CD8-positive, alpha-beta memory T cell (primary cell): ENCODE results near the gene PPP1R12B. TPM values are rescaled to one million over a fixed set of nuclear protein-coding genes. Genes with fewer than 3 reads are reported as not detected.
A peak's percentile ranks its signal among the peaks of the same experiment; 100 is the strongest.

Experiments
- CTCF ChIA-PET: fragments of 350-600 bp; sonication (Branson Sonifier 250); formaldehyde crosslinking; loops from one replicate; lab custom pipeline; 2021; ENCODE audit warnings: antibody characterized with exemption; lab: Charles Lee
- POLR2A ChIA-PET: fragments of 350-600 bp; sonication (Branson Sonifier 250); formaldehyde crosslinking; loops from one replicate; lab custom pipeline; 2021; ENCODE audit warnings: antibody characterized with exemption; lab: Charles Lee
- DNase-seq, 5 donors: peaks; one replicate each; pipeline versions ENCODE4 v3.0.0 to v3.0.0-alpha.2; 2020 to 2022; ENCODE audit warnings: mixed read lengths in 1 of 5
- H3K27ac ChIP-seq: one replicate; pipeline ENCODE4 v1.7.0; 2013; ENCODE audit warnings: low read depth, mild to moderate bottlenecking, low read length, moderate library complexity
- H3K27me3 ChIP-seq: 2 replicates; pipeline ENCODE4 v1.7.0; 2013; ENCODE audit warnings: low read length, mild to moderate bottlenecking; ENCODE audit not compliant: insufficient read depth, poor library complexity, severe bottlenecking
- H3K36me3 ChIP-seq: 2 replicates; pipeline ENCODE4 v1.7.0; 2013; ENCODE audit warnings: mild to moderate bottlenecking, low read length, moderate library complexity; ENCODE audit not compliant: insufficient read depth
- H3K4me1 ChIP-seq: 2 replicates; pipeline ENCODE4 v1.7.0; 2013; ENCODE audit warnings: mild to moderate bottlenecking, low read length, moderate library complexity; ENCODE audit not compliant: insufficient read depth
- H3K4me3 ChIP-seq: 2 replicates; pipeline ENCODE4 v1.7.0; 2013; ENCODE audit warnings: mild to moderate bottlenecking, low read length
- H3K9me3 ChIP-seq: 2 replicates; pipeline ENCODE4 v1.7.0; 2013; ENCODE audit warnings: mild to moderate bottlenecking, low read length
- H3K27ac Mint-ChIP-seq, 8 donors: one replicate each; pipeline ENCODE4 v1.8.0; 2020 to 2021; ENCODE audit warnings: mixed read lengths in 8 of 8, mild to moderate bottlenecking in 6 of 8, inconsistent platforms in 3 of 8, moderate library complexity in 3 of 8
- H3K27me3 Mint-ChIP-seq, 2 donors: one replicate each; pipeline ENCODE4 v1.8.0; 2020 to 2021; ENCODE audit warnings: mixed read lengths in 2 of 2, mild to moderate bottlenecking in 1 of 2, moderate library complexity in 1 of 2
- H3K36me3 Mint-ChIP-seq, 3 donors: one replicate each; pipeline ENCODE4 v1.8.0; 2020 to 2021; ENCODE audit warnings: mixed read lengths in 3 of 3, inconsistent platforms in 1 of 3, mild to moderate bottlenecking in 1 of 3
- H3K4me1 Mint-ChIP-seq, 3 donors: one replicate each; pipeline ENCODE4 v1.8.0; 2020 to 2021; ENCODE audit warnings: mixed read lengths in 3 of 3, inconsistent platforms in 1 of 3, mild to moderate bottlenecking in 1 of 3
- H3K4me3 Mint-ChIP-seq, 7 donors: one replicate each; pipeline ENCODE4 v1.8.0; 2020 to 2021; ENCODE audit warnings: mixed read lengths in 7 of 7, mild to moderate bottlenecking in 6 of 7, moderate library complexity in 4 of 7, inconsistent platforms in 2 of 7
- H3K9me3 Mint-ChIP-seq, 5 donors: one replicate each; pipeline ENCODE4 v1.8.0; 2020 to 2022; ENCODE audit warnings: mixed read lengths in 5 of 5, mild to moderate bottlenecking in 3 of 5, moderate library complexity in 2 of 5, inconsistent platforms in 1 of 5
- polyA plus RNA-seq: library from polyadenylated mRNA; unstranded; fragments of 300-500 nt; fragmentation: Illumina TruSeq; gene quantifications from one replicate; pipeline ENCODE4 v1.2.3, GENCODE V29; 2021
- total RNA-seq, 2 experiments: library from RNA; stranded (reverse); gene quantifications; one replicate each; pipeline ENCODE4 v1.2.3, GENCODE V29; 2021

The PPP1R12B gene
- total and polyA plus RNA-seq, 3 experiments from 2014 or later, result 11.7 to 13.1 (median 11.9) TPM

DNA sequence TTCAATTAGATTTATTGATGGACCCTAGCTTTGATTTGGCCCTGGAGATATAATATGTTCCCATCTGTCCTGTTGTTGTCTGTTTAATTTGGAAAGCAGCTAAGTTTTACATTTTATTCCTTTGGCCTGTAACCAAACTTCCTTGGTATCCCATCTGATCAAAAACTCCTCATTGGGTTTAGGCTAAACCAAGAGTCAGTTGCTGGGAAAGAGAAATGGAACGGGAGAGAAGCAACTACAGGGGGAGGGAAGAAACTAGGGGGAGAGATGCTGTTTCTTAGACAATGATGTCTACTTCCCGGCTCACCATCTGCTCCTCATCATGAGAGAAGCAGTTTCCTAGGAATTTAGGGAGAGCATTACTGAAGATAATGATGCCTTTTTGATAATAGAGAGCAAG lies 219.9 kb downstream of the PPP1R12B start:
- H3K4me3 Mint-ChIP-seq, result no peak overlapping the region
- Histone ChIP-seq H3K27me3 (no peaks in the 10 kb centered on the region), H3K36me3 (no peaks in the 10 kb centered on the region), H3K4me3 (no peak overlapping the region), H3K4me1 (no peaks in the 10 kb centered on the region), H3K9me3 (no peaks in the 10 kb centered on the region), H3K27ac (no peak overlapping the region)
- no peaks in the 10 kb centered on the region for H3K27me3 Mint-ChIP-seq
- CTCF ChIA-PET, result no interaction called here
- no peaks in the 10 kb centered on the region for H3K9me3 Mint-ChIP-seq
- peaks cover 6 to 59% (median 27%) of the 10 kb centered on the region in 3 donors for H3K36me3 Mint-ChIP-seq
- POLR2A ChIA-PET, result interaction anchor here (0.6 kb wide), 1 partner anchor 71 kb away, joined by 3 read pairs; no protein-coding TSS in a partner anchor
- no peak overlapping the region for H3K27ac Mint-ChIP-seq
- peaks cover 5 to 14% (median 9%) of the 10 kb centered on the region in 3 donors for H3K4me1 Mint-ChIP-seq
- no peak for DNase-seq

DNA sequence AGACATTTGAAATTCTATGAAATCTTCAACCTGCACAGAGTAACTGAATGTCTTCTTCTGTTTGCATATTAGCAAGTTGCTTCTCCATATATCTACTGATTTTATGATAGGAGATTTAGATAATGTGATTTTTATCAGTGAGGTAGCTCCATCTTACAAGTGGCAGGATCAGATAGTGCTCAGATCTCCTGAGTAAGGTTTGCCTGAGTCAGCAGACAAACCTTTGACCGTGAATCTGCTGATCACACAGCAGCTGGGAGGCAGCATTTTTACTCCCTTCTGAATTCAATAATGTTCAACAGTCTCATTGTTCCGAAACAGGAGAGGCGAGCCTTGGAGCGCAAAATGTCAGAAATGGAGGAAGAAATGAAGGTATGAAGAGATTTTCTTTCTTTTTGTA lies 220.3 kb downstream of the PPP1R12B start:
- ChIA-PET CTCF (no interaction called here), POLR2A (interaction anchor here (0.6 kb wide), 1 partner anchor 71 kb away, joined by 3 read pairs; no protein-coding TSS in a partner anchor)
- Histone ChIP-seq H3K27ac (no peak overlapping the region), H3K9me3 (no peaks in the 10 kb centered on the region), H3K36me3 (no peaks in the 10 kb centered on the region), H3K4me1 (no peaks in the 10 kb centered on the region), H3K4me3 (no peak overlapping the region), H3K27me3 (no peaks in the 10 kb centered on the region)
- no peaks in the 10 kb centered on the region for H3K9me3 Mint-ChIP-seq
- peak overlapping the region in 1 of 8 donors; percentile 57 for H3K27ac Mint-ChIP-seq
- DNase-seq, result no peak
- H3K4me3 Mint-ChIP-seq, result no peak overlapping the region
- no peaks in the 10 kb centered on the region for H3K27me3 Mint-ChIP-seq
- H3K36me3 Mint-ChIP-seq, result peaks cover 10 to 63% (median 27%) of the 10 kb centered on the region in 3 donors
- peaks cover 5 to 14% (median 9%) of the 10 kb centered on the region in 3 donors for H3K4me1 Mint-ChIP-seq

GRCh38 chr1:202569393-202570322 lies 221.2 kb downstream of the PPP1R12B start:
- ChIA-PET CTCF (no interaction called here), POLR2A (interaction anchor here (0.7 kb wide), 1 partner anchor 1219 kb away, joined by 3 read pairs; no protein-coding TSS in a partner anchor)
- no peak overlapping the region for H3K4me3 ChIP-seq
- Mint-ChIP-seq H3K4me1 (peaks cover 5 to 10% (median 9%) of the 10 kb centered on the region in 3 donors), H3K9me3 (no peaks in the 10 kb centered on the region), H3K27ac (no peak overlapping the region), H3K36me3 (peaks cover 10 to 60% (median 25%) of the 10 kb centered on the region in 3 donors), H3K27me3 (no peaks in the 10 kb centered on the region), H3K4me3 (no peak overlapping the region)
- no peaks in the 10 kb centered on the region for H3K4me1 ChIP-seq
- DNase-seq, result no peak
- no peaks in the 10 kb centered on the region for H3K9me3 ChIP-seq
- H3K27me3 ChIP-seq, result no peaks in the 10 kb centered on the region
- H3K27ac ChIP-seq, result no peak overlapping the region
- no peaks in the 10 kb centered on the region for H3K36me3 ChIP-seq

- Mint-ChIP-seq H3K36me3 (peaks cover 10 to 59% (median 32%) of the 10 kb centered on the region in 3 donors), H3K9me3 (no peaks in the 10 kb centered on the region), H3K4me1 (no peaks in the 10 kb centered on the region), H3K4me3 (no peak overlapping the region), H3K27me3 (no peaks in the 10 kb centered on the region), H3K27ac (peak overlapping the region in 1 of 8 donors; percentile 49)
- ChIA-PET POLR2A (no interaction called here), CTCF (interaction anchor here (1.1 to 1.2 kb wide), 3 partner anchors 10 to 107 kb away, joined by 3 to 5 read pairs (median 4); no protein-coding TSS in a partner anchor)
- Histone ChIP-seq H3K9me3 (no peaks in the 10 kb centered on the region), H3K4me1 (no peaks in the 10 kb centered on the region), H3K27ac (no peak overlapping the region), H3K27me3 (no peaks in the 10 kb centered on the region), H3K4me3 (no peak overlapping the region), H3K36me3 (no peaks in the 10 kb centered on the region)
- DNase-seq, result no peak
Measured at GRCh38 chr1:202571719-202572339, 223.3 kb downstream of the PPP1R12B start.

DNA sequence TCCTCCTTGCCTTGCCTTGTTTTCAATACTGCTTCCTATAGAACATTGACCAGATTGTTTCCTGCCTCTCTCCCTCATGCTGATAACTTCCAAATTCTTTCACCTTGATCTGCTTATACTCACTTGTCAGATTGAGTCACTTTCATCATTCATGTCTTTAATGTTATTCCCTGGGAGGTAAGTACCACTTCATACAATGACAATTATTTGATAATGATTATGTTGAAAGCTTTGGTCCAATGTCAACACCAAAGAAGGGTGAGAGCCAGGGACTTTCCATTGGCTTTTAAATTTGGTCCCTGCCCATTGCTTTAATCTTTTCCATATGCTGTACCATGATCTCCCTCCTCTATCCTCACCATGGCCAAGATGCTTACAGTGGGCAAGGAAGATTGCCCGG lies 224.4 kb downstream of the PPP1R12B start:
- no peaks in the 10 kb centered on the region for H3K27me3 Mint-ChIP-seq
- POLR2A ChIA-PET, result no interaction called here
- CTCF ChIA-PET, result interaction anchor here (1.1 to 1.2 kb wide), 2 partner anchors 11 to 108 kb away, joined by 3 to 4 read pairs; no protein-coding TSS in a partner anchor
- Histone ChIP-seq H3K27ac (no peak overlapping the region), H3K9me3 (no peaks in the 10 kb centered on the region), H3K36me3 (no peaks in the 10 kb centered on the region), H3K27me3 (no peaks in the 10 kb centered on the region), H3K4me3 (no peak overlapping the region), H3K4me1 (no peaks in the 10 kb centered on the region)
- H3K9me3 Mint-ChIP-seq, result no peaks in the 10 kb centered on the region
- no peak for DNase-seq
- peaks cover 6 to 51% (median 30%) of the 10 kb centered on the region in 3 donors for H3K36me3 Mint-ChIP-seq
- no peaks in the 10 kb centered on the region for H3K4me1 Mint-ChIP-seq
- H3K4me3 Mint-ChIP-seq, result no peak overlapping the region
- H3K27ac Mint-ChIP-seq, result no peak overlapping the region

DNA sequence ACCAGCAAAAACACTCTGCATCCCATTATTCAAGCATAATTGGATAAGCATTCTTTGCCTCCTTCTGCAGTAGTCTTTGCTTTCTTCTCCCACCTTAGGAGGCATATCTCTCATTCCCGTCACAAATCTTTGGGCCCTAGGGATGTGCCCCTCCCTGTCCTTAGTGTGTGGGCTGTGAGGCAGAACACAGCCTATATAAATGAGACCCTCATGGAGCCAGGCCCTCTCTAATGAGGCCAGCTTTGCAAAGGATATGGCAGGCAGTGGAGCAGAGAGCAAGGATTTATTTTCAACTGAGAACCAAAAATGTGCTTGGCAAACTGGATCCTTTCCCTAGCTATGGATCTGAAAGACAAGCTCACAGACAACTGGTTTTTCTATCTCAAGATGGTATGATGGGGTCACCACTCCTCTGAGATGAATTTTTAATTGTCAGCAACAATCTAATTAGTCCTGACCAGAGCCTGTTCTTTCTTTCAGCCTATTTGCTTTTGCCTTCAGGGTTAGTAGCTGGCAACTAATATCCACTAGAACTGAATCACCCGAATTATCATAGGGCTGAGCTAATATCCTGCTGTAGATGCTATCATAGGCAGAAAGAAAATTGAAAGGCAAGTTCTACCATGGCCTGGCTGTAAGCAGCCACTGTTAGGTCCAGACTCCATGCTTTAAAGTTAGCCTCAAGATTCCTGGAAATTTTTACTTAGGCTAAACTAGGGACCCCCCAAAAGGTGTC lies 227.6 kb downstream of the PPP1R12B start:
- peaks cover 12 to 46% (median 25%) of the 10 kb centered on the region in 3 donors for H3K36me3 Mint-ChIP-seq
- H3K4me1 Mint-ChIP-seq, result no peaks in the 10 kb centered on the region
- no peak overlapping the region for H3K27ac Mint-ChIP-seq
- no peak overlapping the region for H3K4me3 Mint-ChIP-seq
- Histone ChIP-seq H3K9me3 (no peaks in the 10 kb centered on the region), H3K36me3 (peaks cover 3% of the 10 kb centered on the region), H3K4me3 (no peak overlapping the region), H3K27ac (no peak overlapping the region), H3K4me1 (no peaks in the 10 kb centered on the region), H3K27me3 (no peaks in the 10 kb centered on the region)
- no peaks in the 10 kb centered on the region for H3K9me3 Mint-ChIP-seq
- CTCF ChIA-PET, result no interaction called here
- DNase-seq, result no peak
- no peaks in the 10 kb centered on the region for H3K27me3 Mint-ChIP-seq
- POLR2A ChIA-PET, result no interaction called here

- Mint-ChIP-seq H3K4me1 (no peaks in the 10 kb centered on the region), H3K27ac (peak overlapping the region in 1 of 8 donors; percentile 14), H3K27me3 (no peaks in the 10 kb centered on the region), H3K4me3 (no peak overlapping the region), H3K36me3 (peaks cover 13 to 52% (median 29%) of the 10 kb centered on the region in 3 donors), H3K9me3 (no peaks in the 10 kb centered on the region)
- H3K4me3 ChIP-seq, result no peak overlapping the region
- no peak for DNase-seq
- no peaks in the 10 kb centered on the region for H3K27me3 ChIP-seq
- ChIA-PET CTCF (no interaction called here), POLR2A (no interaction called here)
- H3K9me3 ChIP-seq, result no peaks in the 10 kb centered on the region
- H3K36me3 ChIP-seq, result peaks cover 3% of the 10 kb centered on the region
- H3K27ac ChIP-seq, result no peak overlapping the region
- no peaks in the 10 kb centered on the region for H3K4me1 ChIP-seq
Measured at GRCh38 chr1:202576816-202577215, 228.3 kb downstream of the PPP1R12B start.
